Measurements from ENCODE around the gene HLF.

Gene HLF

DNA sequence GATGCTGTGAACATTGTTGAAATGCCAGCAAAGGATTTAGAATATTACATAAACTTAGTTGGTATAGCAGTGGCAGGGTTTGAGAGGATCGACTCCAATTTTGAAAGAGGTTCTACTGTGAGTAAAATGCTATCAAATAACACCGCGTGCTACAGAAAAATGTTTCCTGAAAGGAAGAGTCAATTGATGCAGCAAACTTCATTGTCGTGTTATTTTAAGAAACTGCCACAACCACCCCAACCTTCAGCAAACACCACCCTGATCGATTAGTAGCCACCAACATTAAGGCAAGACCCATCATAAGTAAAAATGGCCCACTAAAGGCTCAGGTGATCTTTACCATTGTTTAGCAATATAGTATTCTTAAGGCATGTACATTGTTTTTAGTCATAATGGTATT, 27.3 kb downstream of the HLF start:
- TF ChIP-seq, protein P1, sequence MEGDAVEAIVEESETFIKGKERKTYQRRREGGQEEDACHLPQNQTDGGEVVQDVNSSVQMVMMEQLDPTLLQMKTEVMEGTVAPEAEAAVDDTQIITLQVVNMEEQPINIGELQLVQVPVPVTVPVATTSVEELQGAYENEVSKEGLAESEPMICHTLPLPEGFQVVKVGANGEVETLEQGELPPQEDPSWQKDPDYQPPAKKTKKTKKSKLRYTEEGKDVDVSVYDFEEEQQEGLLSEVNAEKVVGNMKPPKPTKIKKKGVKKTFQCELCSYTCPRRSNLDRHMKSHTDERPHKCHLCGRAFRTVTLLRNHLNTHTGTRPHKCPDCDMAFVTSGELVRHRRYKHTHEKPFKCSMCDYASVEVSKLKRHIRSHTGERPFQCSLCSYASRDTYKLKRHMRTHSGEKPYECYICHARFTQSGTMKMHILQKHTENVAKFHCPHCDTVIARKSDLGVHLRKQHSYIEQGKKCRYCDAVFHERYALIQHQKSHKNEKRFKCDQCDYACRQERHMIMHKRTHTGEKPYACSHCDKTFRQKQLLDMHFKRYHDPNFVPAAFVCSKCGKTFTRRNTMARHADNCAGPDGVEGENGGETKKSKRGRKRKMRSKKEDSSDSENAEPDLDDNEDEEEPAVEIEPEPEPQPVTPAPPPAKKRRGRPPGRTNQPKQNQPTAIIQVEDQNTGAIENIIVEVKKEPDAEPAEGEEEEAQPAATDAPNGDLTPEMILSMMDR (IDR thresholded peaks at IDR 0.05; ENCODE audit: low read depth, low read length) = no peak
- no peak for DNase-seq (ENCODE audit: low read depth, low spot score)

DNA sequence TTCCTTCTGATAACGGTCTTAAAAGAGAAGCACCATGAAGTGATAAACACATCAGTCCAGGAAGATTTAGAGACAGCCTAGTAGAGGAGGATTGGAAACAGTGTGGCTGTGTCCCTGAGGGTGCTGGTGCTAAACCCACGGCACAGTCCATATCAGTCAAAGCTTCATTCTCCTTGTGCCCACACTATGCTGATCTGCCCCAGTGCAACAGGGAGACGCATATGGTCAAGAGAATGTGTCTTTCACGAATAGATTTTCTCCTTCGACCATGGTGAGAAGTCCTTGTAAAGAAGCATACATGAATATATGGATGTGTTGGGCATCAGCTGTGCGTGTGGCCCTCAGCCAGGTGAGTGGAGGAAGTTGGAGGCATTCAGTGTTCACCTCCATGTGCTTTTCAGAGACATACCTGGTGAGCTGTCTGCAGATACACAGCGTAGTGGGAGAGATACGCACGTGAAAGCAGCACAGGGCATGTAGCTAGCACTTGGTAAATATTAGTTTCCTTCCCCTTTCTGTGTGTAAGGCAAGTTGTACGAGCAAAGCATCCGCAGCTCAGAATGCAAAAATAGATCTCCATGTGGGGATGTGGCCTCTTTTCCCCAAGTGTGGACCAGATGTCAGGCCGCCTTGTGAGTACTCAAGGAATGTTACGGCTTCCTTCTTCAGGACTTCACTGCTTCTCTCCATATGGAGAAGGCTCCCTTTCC, 29.4 kb downstream of the HLF start:
- no peak overlapping the region for H3K4me3 ChIP-seq (ENCODE audit: low read depth, low read length)
- no peak for DNase-seq (ENCODE audit: low read depth, low spot score)
- in situ Hi-C loops (cut with HindIII; ENCODE audit: low sequenced_read_pairs) = no loop called here
- TF ChIP-seq, protein P1 (IDR thresholded peaks at IDR 0.05; ENCODE audit: low read depth, low read length) = no peak

More for the DNA sequence above, 27.3 kb downstream of the HLF start:
- in situ Hi-C loops (cut with HindIII; ENCODE audit: low sequenced_read_pairs) = no loop called here
- H3K4me3 ChIP-seq (ENCODE audit: low read depth, low read length) = no peak overlapping the region

DNA sequence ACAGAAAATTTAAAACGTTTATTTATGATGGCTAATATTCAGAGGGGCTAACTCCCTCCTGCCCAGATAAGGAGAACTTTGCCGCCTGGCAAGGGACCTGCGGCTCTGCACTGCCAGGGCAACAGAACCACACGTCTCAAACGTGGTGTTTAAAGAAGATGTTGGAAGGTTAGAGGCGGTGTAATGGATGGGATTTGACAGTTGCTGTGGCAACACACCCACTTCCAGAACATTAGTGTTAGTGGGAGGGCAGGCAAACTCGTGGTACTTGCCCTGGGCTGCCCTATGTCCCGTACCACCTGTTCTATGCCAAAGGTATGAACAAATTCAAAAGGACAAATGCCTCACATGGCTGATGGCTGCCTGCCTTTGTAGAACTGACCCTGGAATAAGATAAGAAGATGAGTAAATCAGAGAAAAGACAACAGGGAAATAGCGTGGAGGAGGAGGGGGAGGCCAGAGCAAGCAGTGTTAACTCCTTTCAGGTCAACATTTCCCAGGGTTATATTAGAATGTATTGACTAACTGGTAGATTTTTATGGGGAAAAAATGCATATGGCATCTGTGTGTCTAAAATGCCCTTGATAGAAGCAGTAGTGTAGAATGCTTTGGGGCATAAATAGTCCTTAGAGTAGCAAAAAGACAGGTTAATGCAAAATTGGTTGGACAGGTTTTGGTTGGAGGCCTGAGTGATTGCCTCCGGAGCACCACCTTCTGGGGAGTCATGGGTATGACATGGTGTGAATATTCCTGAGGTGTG, 30.8 kb downstream of the HLF start:
- TF ChIP-seq, protein P1 (IDR thresholded peaks at IDR 0.05; ENCODE audit: low read depth, low read length) = peak; percentile 86
- peak; percentile 48 for DNase-seq (ENCODE audit: low read depth, low spot score)
- H3K4me3 ChIP-seq (ENCODE audit: low read depth, low read length) = no peak overlapping the region
- in situ Hi-C loops (cut with HindIII; ENCODE audit: low sequenced_read_pairs) = no loop called here

DNA sequence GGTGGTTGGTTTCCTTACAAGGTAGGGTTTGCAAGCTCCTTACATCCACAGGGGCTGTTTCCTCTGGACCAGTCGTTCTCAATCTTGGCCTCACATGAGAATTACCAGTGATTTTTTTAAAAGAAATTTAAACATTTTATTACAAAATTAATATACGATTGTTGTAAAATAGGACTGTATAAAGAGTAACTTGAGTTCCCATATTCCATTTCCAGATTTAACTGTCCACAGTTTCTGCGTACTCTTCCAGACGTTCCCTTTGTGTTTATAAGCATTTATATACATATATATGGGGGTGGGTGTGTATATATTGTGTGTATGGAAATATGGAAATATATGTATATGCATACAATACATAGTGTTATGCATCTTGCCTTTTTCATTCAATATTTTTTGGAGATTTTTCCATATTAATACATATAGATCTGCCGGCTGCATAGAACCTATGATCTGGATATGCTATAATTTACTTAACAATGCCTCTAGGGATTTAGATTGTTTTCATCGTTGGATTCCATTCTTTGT, 31.5 kb downstream of the HLF start:
- DNase-seq (ENCODE audit: low read depth, low spot score) = no peak
- no peak overlapping the region for H3K4me3 ChIP-seq (ENCODE audit: low read depth, low read length)
- in situ Hi-C loops (cut with HindIII; ENCODE audit: low sequenced_read_pairs) = no loop called here
- TF ChIP-seq, protein P1 (IDR thresholded peaks at IDR 0.05; ENCODE audit: low read depth, low read length) = no peak

DNA sequence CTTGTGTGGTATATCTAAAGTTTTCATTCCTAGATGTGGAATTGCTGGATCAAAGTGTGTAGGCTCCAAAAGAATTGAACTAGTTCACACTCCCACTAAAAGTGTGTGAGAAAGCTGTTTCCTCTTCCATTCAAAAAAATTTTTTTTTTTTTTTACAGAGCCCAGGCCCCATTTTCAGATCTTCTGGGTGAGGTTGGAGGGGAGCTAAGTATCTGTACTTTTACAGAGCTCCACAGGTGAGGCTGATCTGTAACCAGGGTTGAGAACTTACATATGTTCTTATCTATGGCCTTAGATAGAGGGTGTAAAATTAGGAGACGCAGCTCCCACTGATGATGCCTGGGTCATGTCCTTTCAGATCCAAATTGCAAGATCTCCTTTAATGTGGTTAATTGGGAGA, 31.9 kb downstream of the HLF start:
- in situ Hi-C loops (cut with HindIII; ENCODE audit: low sequenced_read_pairs) = no loop called here
- TF ChIP-seq, protein P1 (IDR thresholded peaks at IDR 0.05; ENCODE audit: low read depth, low read length) = no peak
- H3K4me3 ChIP-seq (ENCODE audit: low read depth, low read length) = no peak overlapping the region
- no peak for DNase-seq (ENCODE audit: low read depth, low spot score)

DNA sequence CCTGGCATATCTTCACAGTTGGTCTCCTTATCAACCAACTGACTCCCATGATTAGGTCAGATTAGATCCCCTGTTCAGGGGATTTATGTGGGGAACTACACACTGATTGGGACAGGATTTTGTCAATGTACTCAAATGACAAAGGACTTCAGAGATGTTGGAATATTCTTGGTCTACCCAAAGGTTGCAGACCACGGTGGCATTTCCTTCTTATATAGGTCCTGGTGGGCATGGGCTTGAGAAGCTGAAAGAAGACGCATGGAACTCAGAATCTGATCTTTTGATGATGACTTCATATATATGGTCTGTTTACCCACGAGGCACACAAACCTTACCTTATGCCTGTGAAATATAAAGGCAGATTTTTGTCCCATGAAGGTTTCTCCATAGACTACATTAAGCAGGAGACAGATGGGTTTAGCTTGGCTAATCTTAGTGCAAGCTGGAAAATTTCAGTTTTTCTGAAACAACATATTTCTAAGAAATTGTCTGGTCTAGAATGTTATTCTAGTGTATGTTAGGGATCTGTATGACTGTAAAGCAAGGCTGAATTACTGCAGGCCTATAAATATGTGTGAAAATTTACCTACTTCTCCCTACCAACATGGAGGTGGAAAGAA, 33.5 kb downstream of the HLF start:
- H3K4me3 ChIP-seq (ENCODE audit: low read depth, low read length) = no peak overlapping the region
- in situ Hi-C loops (cut with HindIII; ENCODE audit: low sequenced_read_pairs) = no loop called here
- no peak for DNase-seq (ENCODE audit: low read depth, low spot score)
- TF ChIP-seq, protein P1 (IDR thresholded peaks at IDR 0.05; ENCODE audit: low read depth, low read length) = no peak
